Esophagus squamous epithelium (tissue), 4 donors: ENCODE measurements around the gene TBC1D22B.

ENCODE experiments used
- CTCF ChIP-seq, 6 experiments: fragments of 450-650 bp in 4 of 6; fragments of 200-600 bp in 2 of 6; sonication (generic) in 2 of 6; IDR thresholded peaks; one replicate each; pipeline ENCODE4 v1.5.1; 2016 to 2019; ENCODE audit warnings: antibody characterized with exemption in 6 of 6, mild to moderate bottlenecking in 4 of 6, moderate library complexity in 4 of 6
- POLR2A ChIP-seq, 4 donors: fragments of 450-650 bp; IDR thresholded peaks; one replicate each; pipeline ENCODE4 v1.6.1; 2017; ENCODE audit warnings: antibody characterized with exemption in 4 of 4, mild to moderate bottlenecking in 4 of 4, moderate library complexity in 3 of 4

- TF ChIP-seq CTCF (IDR thresholded peaks at IDR 0.05) (no peak), POLR2A (IDR thresholded peaks at IDR 0.05) (no peak)
Measured at GRCh38 chr6:37299990-37300389, 42.4 kb downstream of the TBC1D22B start.
